LHCN-M2 (cell line): ENCODE measurements around the gene FMN2. TPM values are rescaled to one million over a fixed set of nuclear protein-coding genes. Genes with fewer than 3 reads are reported as not detected.

ENCODE experiments used
- DNase-seq: peaks from one replicate; pipeline ENCODE4 v3.0.0-alpha.2; 2012; ENCODE audit warnings: low read depth
- total RNA-seq: library from RNA; depleted of rRNA; stranded (reverse); fragments of >200 nt; gene quantifications from 2 replicates; pipeline ENCODE4 v1.2.3, GENCODE V29; 2014

The FMN2 gene
- total RNA-seq, 1 experiment from 2014 or later, result 14.8 TPM

GRCh38 chr1:240194120-240194519, 102.4 kb downstream of the FMN2 start:
- DNase-seq, result peak; percentile 25

GRCh38 chr1:240198376-240198775, 106.7 kb downstream of the FMN2 start:
- no peak for DNase-seq

DNA sequence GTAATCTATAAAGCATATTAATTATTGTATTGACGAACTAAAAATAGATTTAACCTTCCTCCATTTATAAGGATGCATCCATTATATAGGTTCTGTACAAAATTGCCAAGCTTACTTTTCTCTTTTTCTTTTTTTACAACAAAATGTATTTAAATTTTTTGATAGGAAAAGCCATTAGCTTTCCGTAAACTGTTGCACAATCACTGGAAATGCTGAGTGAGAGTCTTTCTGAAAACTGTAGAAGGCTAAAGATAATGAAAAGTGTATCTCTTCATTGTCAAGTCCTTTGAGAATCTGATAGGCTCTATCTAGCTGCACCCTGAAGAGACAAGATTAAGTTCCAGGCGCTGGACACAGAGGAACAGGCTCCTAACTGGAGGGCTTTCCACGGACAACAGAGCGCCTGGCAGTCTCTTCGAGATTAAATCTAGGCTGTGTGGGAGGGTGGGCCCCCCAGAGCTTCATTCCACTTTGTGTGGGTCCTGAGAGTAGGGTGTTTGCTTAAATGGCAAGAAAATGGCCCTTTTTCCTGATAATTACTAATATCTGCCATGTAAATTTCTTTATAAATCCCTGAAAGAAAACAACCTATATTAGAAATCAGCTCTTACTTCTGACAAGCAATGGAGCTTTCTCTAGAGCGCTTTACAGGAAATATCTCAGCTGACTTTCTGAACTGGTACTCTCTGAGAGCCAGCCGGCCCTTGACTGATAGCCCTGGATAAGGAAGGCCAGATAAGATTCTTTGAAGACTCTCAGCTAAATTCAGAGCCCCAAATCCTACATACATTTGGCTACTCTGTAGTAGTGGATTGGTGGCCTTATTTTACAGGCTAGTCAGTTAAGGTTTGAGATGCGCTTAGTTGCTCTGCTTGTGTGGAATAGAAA, 108.3 kb downstream of the FMN2 start:
- no peak for DNase-seq

DNA sequence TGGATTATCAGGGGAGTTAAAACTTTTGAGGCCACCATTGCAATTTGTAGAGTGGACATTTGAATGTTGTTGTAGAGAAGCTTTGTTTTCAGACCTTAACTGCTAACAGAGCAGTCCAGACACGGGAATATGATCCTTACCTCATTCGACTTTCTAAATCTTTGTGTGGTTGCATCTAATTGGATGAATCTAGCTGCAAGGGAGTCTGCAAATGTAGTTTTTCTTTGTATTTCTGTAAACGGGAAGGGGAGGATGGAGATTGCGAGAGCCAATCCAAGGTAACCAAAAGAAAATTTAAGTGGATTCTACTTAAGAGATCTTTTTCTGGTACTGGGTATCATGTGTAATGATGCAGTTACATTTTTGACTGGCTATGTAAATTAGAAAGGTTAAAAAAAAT, 110.2 kb downstream of the FMN2 start:
- no peak for DNase-seq

GRCh38 chr1:240207073-240207709, 115.5 kb downstream of the FMN2 start:
- no peak for DNase-seq

DNA sequence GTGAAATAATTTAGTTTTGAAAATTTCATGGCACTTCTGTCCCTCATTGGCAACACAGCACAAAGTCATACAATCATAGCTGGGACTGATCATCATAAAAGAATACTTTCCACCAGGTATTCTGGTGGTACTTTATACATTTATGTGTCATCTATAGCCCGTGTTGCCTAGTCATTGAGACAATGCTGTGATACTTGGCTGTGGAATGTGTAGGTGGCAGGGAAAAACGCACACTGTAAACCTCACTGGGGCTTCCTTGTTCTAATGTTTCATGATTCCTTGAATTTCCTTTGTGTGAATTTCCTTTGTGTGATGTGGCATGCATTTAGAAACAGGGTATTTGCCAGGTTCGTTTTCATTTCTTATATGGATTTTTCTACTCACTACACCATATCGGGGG, 118.3 kb downstream of the FMN2 start:
- no peak for DNase-seq

DNA sequence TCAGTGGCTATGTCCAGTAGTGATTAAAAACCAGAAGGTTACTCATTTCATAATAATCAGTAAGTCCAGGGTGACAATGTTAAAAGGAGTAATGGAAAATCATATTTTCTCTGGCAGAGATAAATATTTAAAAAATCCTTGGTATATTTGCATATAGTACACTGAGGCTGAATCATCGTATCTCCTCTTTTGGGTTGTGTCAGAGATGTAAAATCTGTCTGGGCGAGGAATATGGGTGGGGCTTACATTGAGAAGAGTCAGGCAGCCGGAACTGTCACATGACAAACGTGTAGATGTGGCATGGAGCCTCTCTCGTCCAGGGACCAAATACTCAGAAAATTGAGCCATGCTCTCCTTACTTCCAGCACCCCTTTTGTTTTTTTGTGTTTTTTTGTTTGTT, 120.9 kb downstream of the FMN2 start:
- no peak for DNase-seq

DNA sequence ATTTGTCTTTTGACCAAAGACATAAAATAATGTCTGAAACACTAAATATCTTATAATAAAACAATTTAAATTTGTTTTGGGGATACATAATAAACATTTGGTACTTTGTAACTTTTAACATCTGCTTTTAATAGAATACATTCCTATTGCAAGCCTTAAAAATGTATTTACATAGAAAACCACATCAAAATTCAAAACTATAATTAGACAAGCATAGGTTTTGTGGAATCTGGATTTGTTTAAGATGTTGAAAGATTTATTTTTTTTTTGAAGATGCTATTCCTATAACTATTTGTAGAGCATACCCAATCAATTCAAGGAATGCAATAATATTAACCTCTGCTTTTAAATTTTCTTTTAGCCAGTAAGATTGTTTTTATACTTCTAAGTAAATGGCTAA, 125.7 kb downstream of the FMN2 start:
- DNase-seq, result no peak

DNA sequence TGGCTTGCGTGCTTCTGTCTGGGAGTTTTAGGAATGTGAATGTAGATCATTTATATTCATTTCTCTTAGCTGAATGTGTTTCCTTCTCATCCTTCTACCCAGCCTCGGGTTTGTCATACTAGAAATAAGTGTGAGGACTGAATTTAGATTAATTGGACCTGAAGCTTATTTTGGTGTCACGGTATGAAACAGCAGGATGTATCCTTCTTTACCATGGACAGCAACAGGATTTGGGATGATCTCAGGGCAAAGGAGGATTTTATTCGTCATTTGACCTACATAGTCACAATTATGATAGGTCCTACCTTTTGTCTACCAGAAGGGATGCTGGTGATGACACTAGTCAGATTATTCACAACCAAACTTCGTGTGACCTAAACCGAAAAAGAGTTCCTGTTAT, 127.4 kb downstream of the FMN2 start:
- DNase-seq, result no peak

DNA sequence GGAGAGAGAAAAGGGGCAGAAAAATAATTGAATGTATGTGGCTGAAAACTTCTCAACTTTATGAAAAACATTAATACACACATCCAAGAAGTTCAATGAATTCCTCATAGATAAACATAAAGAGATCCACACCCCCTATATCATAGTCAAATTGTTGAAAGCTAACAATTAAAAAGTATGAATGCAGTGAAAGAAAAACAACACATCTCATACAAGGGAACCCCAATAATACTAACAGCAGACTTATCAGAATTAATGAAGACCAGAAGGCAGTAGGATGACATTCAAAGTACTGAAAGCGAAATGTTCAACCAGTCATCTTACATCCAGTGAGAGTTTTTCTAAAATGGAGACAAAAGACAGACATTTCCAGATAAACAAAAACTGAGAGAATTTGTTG, 134.4 kb downstream of the FMN2 start:
- DNase-seq, result no peak

DNA sequence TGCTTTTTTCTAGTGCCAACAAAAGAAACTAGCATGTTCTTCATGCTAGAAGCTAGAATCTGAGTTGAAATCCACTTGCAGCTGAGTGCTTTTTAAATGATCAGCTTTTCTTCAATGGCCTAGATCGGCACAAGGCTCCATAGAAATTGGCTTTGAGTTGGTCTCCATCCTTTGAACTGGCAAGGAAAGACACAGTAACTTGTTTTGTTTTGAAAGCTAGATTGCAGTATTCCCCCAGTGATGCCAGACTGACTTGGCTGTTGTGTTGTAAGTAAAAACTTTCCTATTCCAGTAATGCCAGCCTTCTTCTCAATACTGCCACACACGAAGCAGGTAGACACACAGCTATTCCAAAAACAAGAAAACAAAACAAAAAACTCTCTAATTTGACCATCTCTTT, 139.1 kb downstream of the FMN2 start:
- DNase-seq, result no peak

DNA sequence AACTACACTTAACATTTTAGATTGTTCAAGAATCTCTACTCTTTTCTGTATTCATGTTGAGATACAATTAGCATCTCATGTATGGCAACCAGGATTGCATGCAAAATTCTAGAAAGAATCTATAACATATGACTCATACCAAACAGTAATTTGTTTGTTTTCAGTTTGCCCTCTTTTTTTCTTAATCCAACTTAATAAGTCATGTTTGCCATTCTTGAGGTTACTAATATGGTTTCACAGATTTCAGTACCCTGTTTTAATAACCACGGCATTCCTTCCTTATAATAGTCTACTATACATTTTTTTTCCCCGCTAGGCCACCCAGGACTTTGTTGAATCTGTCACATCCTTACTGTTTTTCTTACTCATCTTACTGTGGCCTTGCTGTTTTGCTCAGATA, 140.8 kb downstream of the FMN2 start:
- peak; percentile 75 for DNase-seq

DNA sequence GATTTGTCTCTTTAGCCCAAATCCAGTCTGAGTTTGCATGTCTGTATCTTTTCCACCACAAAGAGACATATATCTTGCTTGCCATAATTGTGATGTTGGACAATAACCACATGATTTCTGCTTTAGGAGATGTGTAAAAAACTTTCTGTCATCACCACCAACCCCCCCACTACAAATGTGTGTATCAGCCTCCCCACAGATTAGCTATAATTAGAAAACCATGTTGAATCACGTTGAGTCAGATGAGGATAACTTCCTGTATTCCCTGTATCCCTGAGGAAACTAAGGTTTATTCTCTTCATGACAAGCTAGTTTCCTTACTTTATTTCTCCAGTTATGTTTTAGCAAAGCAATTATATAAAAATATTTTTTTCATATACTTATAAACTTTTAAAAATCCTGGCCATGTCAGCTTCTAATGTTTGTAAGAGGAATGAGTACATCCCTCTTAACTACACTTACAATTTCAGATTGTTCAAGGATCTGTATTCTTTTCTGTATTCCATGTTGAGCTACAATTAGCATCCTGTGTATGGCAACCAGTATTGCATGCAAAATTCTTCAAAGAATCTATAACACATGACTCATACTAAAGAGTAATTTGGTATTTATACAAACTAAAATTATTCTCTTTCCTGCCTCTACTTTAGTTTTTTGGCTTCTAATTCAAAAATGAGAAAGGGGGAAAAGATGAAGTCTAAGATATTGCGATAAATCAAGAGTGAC, 143.0 kb downstream of the FMN2 start:
- peak; percentile 89 for DNase-seq

DNA sequence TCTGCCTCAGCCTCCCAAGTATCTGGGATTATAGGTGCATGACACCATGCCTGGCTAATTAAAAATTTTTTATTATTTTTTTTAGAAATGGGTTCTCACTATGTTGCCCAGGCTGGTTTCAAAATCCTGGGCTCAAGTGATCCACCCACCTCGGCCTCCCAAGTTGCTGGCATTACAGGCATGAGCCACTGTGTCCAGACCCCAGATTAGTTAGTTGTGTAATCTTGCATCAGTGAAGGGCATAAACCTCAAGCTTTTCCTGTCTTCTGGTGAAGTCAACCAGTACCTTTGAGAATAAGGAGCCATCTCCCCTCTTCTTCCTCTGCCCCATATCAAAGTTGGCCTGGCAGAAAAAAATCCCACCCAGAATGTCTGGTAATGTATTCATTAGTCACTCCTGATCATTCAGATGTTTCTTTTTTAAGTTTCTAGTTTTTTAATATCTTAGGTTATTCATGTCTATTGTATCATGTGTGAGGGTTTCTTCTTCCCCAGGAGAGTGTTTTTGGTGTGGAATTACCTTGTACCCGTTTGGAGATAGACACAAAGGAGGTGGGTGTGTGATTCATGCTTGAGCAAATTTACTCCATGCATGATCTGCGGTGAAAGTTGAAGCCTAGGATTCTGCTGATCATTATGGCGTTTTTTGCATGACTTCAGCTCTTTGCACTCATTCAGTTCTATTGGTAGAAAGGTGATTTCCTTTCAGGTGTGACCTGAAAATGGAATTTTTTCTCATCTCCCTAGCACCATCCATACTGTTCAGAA, 144.0 kb downstream of the FMN2 start:
- no peak for DNase-seq

DNA sequence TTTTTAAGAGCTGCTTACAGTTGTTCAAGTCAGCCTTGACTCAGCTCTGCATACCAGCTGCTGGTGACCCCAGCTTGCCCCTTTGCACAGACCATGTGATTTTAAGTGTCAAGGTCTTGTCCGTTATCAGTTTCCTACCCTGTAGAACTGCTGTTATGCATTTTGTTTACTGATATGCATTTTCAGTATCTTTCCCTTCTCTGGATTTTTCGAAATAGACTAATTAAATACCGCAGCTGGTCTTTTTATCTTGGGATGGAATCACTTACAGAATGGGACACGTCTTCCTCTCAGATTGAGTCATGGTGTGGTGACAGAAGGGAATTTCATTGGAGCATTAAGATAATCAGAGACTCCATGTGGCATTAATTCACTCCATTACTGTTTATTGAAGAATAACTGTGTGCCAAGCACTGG, 145.6 kb downstream of the FMN2 start:
- peak; percentile 58 for DNase-seq

- no peak for DNase-seq
Observed at GRCh38 chr1:240239309-240239708, 147.6 kb downstream of the FMN2 start.

GRCh38 chr1:240241278-240241677, 149.6 kb downstream of the FMN2 start:
- no peak for DNase-seq

DNA sequence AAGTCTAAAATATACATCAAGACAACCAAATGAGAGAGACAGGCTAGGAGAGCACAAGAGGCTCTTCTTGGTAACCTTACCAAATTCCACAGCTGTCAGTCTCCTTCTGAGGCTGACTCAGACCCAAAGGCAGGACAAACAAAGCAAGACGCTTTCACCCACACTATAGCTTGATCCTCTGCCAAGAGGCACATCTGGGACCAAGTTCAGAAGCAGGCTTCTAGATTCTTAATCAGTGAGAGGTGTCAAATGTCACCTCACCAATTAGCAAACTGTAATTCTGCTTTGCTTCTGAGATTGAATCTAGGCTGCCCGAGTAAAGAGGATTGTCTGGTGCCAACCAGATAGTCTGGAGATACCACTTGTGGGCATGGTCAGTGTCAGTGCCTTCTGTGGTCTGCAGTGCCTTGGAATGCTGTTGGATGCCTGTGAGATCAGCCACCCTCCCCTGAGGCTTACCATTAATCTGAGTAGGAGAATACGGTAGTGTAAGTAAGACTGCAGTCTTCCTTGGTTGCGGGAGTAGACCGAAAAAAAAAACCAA, 151.0 kb downstream of the FMN2 start:
- DNase-seq, result peak; percentile 97

GRCh38 chr1:240244968-240245628, 153.4 kb downstream of the FMN2 start:
- peak; percentile 89 for DNase-seq

DNA sequence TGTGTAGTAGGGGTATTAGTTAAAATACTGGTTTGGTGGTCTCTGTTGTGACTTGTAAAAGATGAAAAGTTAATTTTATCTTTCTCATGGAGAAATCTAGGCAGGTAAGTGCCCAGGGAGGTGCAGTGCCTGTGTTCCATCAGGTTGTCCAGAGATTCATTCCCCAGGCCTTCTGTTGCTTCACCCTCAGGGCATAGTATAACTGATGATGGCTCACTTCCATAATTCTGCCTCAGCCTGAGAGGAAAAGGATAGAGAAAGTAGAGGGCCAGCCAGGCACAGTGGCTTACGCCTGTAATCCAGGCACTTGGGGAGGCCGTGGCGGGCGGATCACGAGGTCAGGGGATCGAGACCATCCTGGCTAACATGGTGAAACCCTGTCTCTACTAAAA, 153.9 kb downstream of the FMN2 start:
- no peak for DNase-seq

DNA sequence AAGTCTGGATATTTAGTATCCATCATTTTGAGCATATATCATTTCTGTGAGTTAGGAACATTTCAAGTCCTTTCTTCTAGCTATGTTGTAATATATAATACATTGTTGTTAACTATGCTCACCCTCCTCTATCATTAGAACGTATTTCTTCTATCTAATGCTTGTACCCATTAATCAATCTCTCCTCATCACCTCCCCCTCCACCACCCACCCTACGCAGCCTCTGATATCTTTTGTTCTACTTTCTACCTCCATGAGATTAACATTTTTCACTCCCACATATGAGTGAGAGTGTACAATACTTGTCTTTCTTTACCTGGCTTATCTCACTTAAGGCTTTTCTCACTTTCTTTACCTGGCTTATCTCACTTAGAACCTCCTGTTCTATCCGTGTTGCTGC, 156.2 kb downstream of the FMN2 start:
- DNase-seq, result no peak
